Muscle layer of duodenum (tissue), 2 donors: ENCODE results near the gene LAMA3.

ENCODE experiments used
- H3K27ac ChIP-seq: one replicate; pipeline ENCODE4 v1.7.0; 2013; ENCODE audit warnings: mild to moderate bottlenecking, low read length
- H3K27me3 ChIP-seq: one replicate; pipeline ENCODE4 v1.7.0; 2013; ENCODE audit warnings: low read depth, mild to moderate bottlenecking, control low read depth, low read length
- H3K36me3 ChIP-seq, 2 donors: one replicate each; pipeline ENCODE4 v1.7.0; 2013; ENCODE audit warnings: low read length in 2 of 2, control low read depth in 1 of 2, mild to moderate bottlenecking in 1 of 2; ENCODE audit not compliant: insufficient read depth in 2 of 2, control insufficient read depth in 1 of 2
- H3K4me1 ChIP-seq, 2 donors: one replicate each; pipeline ENCODE4 v1.7.0; 2013; ENCODE audit warnings: low read length in 2 of 2, mild to moderate bottlenecking in 2 of 2, control low read depth in 1 of 2, moderate library complexity in 1 of 2; ENCODE audit not compliant: insufficient read depth in 2 of 2, control insufficient read depth in 1 of 2
- H3K4me3 ChIP-seq, 2 donors: one replicate each; pipeline ENCODE4 v1.7.0; 2013; ENCODE audit warnings: low read length in 2 of 2, low read depth in 1 of 2, mild to moderate bottlenecking in 1 of 2
- H3K9me3 ChIP-seq, 2 donors: one replicate each; pipeline ENCODE4 v1.7.0; 2013; ENCODE audit warnings: low read length in 2 of 2, control low read depth in 1 of 2, mild to moderate bottlenecking in 1 of 2; ENCODE audit not compliant: control insufficient read depth in 1 of 2
- donor health status: healthy.

The LAMA3 gene

GRCh38 chr18:23956483-23956882, 267.2 kb downstream of the LAMA3 start:
- Histone ChIP-seq H3K9me3 (no peaks in the 10 kb centered on the region), H3K4me3 (no peak overlapping the region), H3K36me3 (no peaks in the 10 kb centered on the region), H3K27me3 (no peaks in the 10 kb centered on the region), H3K4me1 (peaks cover 0 to 9% of the 10 kb centered on the region in 2 donors), H3K27ac (no peak overlapping the region)

DNA sequence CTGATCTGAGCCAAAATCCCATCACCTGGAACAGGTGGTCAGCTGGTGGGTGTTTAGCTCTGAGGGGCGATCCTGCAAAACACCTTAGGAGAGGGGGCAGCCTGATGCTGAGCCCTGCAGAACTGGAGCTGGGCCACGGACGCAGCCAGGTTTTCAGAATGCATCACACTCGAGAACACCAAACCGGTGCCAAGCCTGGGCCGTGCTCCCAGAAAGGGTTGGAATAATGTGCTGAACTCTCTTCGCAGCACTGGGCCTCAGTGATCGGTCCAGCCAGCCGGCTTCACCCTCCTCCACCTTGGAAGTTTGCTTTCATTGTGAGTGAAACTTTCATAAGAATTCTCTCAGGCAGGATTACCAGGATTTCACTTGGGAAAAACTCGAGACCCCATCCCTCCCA, 268.8 kb downstream of the LAMA3 start:
- Histone ChIP-seq H3K27ac (peak overlapping the region; percentile 58), H3K4me3 (no peak overlapping the region), H3K9me3 (no peaks in the 10 kb centered on the region), H3K4me1 (peaks cover 0 to 9% of the 10 kb centered on the region in 2 donors), H3K27me3 (no peaks in the 10 kb centered on the region), H3K36me3 (no peaks in the 10 kb centered on the region)

DNA sequence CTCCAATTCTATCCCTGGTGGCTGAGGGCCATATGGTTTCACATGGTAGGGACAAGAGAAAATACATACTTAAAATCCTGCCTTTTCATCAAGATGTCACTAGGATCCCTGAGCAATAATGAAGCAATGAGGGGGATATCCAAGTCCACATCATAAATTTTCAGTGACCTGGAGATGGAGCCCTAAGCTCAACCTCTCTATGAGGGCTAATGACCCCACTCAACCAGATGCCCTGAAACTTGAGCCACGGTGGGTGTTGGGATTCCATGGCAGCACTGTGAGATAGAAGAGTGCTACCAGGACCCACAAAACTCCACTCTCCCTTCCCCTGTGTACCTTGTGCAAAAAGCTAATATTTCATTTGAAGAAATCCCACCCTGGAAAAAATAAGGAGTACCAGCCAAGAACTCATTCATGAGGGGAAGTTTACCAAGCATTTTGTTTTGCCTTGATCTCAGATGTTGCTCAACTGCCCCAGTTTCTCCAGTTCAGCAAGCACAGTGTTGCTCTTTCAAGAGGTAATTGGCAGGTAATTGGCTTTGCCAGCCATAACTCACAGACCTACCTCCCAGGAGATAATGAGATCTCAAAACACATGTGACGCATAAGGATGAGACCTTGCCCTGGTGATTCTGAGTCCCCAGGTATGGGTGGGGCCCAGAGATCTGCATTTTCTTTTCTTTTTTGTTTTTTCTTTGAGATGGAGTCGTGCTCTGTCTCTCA, 274.4 kb downstream of the LAMA3 start:
- Histone ChIP-seq H3K27me3 (no peaks in the 10 kb centered on the region), H3K36me3 (no peaks in the 10 kb centered on the region), H3K9me3 (no peaks in the 10 kb centered on the region), H3K27ac (no peak overlapping the region), H3K4me1 (peaks cover 0 to 4% of the 10 kb centered on the region in 2 donors), H3K4me3 (no peak overlapping the region)

- H3K36me3 ChIP-seq = no peaks in the 10 kb centered on the region
- peaks cover 0 to 4% of the 10 kb centered on the region in 2 donors for H3K4me1 ChIP-seq
- H3K27me3 ChIP-seq = no peaks in the 10 kb centered on the region
- H3K9me3 ChIP-seq = no peaks in the 10 kb centered on the region
- no peak overlapping the region for H3K27ac ChIP-seq
- H3K4me3 ChIP-seq = no peak overlapping the region
Measured at GRCh38 chr18:23964282-23965238, 275.3 kb downstream of the LAMA3 start.

DNA sequence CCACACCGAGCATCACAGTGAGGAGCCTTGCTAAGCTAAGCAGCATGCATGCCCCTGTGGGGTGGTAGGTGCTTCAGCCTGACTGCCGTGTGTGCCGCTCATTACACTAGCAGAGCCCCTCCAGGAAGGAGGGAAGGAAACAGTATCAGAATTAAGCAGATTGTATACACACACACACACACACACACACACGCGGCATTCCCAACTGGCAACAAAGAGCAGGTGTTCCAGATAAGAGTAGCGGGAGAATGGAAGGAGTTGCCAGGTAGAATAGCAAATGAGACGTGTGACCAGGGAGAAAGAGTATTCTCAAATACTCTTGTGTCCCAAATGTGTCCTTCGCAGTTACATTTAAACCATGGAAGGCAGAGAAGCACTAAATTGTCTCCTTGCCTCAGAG, 277.7 kb downstream of the LAMA3 start:
- H3K4me3 ChIP-seq = no peak overlapping the region
- H3K36me3 ChIP-seq = no peaks in the 10 kb centered on the region
- no peaks in the 10 kb centered on the region for H3K9me3 ChIP-seq
- no peak overlapping the region for H3K27ac ChIP-seq
- H3K4me1 ChIP-seq = no peaks in the 10 kb centered on the region
- no peaks in the 10 kb centered on the region for H3K27me3 ChIP-seq

- no peaks in the 10 kb centered on the region for H3K4me1 ChIP-seq
- H3K27me3 ChIP-seq = no peaks in the 10 kb centered on the region
- no peak overlapping the region for H3K4me3 ChIP-seq
- no peaks in the 10 kb centered on the region for H3K36me3 ChIP-seq
- no peaks in the 10 kb centered on the region for H3K9me3 ChIP-seq
- H3K27ac ChIP-seq = no peak overlapping the region
Measured at GRCh38 chr18:23967321-23968089, 278.3 kb downstream of the LAMA3 start.

- H3K27ac ChIP-seq = no peak overlapping the region
- H3K36me3 ChIP-seq = no peaks in the 10 kb centered on the region
- no peaks in the 10 kb centered on the region for H3K27me3 ChIP-seq
- no peaks in the 10 kb centered on the region for H3K4me1 ChIP-seq
- H3K9me3 ChIP-seq = no peaks in the 10 kb centered on the region
- no peak overlapping the region for H3K4me3 ChIP-seq
Measured at GRCh38 chr18:23968638-23969604, 279.7 kb downstream of the LAMA3 start.

- no peak overlapping the region for H3K4me3 ChIP-seq
- no peaks in the 10 kb centered on the region for H3K4me1 ChIP-seq
- no peaks in the 10 kb centered on the region for H3K36me3 ChIP-seq
- no peaks in the 10 kb centered on the region for H3K9me3 ChIP-seq
- no peaks in the 10 kb centered on the region for H3K27me3 ChIP-seq
- no peak overlapping the region for H3K27ac ChIP-seq
Measured at GRCh38 chr18:23969664-23970063, 280.4 kb downstream of the LAMA3 start.

DNA sequence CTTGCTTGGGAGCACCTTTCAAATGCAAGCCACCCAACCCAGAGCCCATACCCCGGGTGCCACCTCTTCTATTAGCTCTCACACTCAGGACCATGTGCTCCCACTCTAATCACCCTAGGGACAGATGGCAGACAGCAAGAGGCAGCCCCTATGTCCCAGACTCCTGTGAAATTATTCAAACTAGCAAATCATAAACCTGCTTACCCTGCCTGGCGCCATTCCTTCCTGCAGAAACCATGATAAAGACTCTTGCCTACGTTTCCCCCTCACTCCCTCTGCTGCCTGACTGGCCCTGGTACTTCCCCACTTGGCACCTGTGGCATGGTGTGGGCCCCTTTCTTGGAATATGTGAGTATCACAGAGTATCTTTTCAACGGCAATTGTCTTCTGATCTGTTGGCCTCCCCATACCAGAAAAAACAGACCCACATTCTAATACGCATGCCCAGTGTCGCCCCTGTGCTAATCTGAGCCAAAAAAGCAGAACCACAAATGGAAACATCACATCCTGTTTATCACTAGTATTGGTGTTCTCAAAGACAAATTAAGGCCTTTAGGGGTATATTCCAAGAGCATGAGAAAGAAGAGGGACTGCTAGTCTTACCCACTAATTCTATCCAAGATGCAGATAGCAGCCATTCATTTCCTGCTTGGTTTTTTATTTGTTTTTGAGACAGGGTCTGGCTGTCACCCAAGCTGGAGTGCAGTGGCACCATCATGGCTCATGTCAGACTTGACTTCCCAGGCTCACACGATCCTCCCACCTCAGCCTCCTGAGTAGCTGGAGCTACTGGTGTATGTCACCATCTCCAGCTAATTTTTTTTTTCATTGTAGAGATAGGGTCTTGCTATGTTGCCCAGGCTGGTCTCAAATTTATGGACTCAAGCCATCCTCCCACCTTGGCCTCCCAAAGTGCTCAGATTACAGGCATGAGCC, 281.2 kb downstream of the LAMA3 start:
- H3K36me3 ChIP-seq = no peaks in the 10 kb centered on the region
- H3K27ac ChIP-seq = no peak overlapping the region
- H3K27me3 ChIP-seq = no peaks in the 10 kb centered on the region
- H3K9me3 ChIP-seq = no peaks in the 10 kb centered on the region
- no peaks in the 10 kb centered on the region for H3K4me1 ChIP-seq
- H3K4me3 ChIP-seq = no peak overlapping the region

DNA sequence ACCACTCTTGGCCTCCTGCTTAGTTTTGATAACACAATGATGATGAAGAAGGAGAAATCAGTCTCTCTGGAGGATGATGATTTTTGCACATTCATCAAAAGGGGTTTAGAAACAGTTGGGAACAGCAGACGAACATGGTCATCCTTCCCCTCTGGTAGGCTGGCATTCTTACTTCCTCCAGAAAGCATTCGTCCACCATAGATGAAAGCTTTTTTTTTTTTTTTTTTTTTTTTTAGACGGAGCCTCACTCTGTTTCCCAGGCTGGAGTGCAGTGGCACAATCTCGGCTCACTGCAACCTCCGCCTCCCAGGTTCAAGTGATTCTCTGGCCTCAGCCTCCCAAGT, 281.8 kb downstream of the LAMA3 start:
- Histone ChIP-seq H3K27me3 (no peaks in the 10 kb centered on the region), H3K36me3 (no peaks in the 10 kb centered on the region), H3K4me1 (no peaks in the 10 kb centered on the region), H3K9me3 (no peaks in the 10 kb centered on the region), H3K4me3 (no peak overlapping the region), H3K27ac (no peak overlapping the region)
